ENCODE measurements around the gene BAZ1A. TPM values are rescaled to one million over a fixed set of nuclear protein-coding genes. Genes with fewer than 3 reads are reported as not detected.

BAZ1A gene, protein sequence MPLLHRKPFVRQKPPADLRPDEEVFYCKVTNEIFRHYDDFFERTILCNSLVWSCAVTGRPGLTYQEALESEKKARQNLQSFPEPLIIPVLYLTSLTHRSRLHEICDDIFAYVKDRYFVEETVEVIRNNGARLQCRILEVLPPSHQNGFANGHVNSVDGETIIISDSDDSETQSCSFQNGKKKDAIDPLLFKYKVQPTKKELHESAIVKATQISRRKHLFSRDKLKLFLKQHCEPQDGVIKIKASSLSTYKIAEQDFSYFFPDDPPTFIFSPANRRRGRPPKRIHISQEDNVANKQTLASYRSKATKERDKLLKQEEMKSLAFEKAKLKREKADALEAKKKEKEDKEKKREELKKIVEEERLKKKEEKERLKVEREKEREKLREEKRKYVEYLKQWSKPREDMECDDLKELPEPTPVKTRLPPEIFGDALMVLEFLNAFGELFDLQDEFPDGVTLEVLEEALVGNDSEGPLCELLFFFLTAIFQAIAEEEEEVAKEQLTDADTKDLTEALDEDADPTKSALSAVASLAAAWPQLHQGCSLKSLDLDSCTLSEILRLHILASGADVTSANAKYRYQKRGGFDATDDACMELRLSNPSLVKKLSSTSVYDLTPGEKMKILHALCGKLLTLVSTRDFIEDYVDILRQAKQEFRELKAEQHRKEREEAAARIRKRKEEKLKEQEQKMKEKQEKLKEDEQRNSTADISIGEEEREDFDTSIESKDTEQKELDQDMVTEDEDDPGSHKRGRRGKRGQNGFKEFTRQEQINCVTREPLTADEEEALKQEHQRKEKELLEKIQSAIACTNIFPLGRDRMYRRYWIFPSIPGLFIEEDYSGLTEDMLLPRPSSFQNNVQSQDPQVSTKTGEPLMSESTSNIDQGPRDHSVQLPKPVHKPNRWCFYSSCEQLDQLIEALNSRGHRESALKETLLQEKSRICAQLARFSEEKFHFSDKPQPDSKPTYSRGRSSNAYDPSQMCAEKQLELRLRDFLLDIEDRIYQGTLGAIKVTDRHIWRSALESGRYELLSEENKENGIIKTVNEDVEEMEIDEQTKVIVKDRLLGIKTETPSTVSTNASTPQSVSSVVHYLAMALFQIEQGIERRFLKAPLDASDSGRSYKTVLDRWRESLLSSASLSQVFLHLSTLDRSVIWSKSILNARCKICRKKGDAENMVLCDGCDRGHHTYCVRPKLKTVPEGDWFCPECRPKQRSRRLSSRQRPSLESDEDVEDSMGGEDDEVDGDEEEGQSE (N-terminal part only)
- total RNA-seq = 34.0 and 71.3 TPM in 2 replicates

DNA sequence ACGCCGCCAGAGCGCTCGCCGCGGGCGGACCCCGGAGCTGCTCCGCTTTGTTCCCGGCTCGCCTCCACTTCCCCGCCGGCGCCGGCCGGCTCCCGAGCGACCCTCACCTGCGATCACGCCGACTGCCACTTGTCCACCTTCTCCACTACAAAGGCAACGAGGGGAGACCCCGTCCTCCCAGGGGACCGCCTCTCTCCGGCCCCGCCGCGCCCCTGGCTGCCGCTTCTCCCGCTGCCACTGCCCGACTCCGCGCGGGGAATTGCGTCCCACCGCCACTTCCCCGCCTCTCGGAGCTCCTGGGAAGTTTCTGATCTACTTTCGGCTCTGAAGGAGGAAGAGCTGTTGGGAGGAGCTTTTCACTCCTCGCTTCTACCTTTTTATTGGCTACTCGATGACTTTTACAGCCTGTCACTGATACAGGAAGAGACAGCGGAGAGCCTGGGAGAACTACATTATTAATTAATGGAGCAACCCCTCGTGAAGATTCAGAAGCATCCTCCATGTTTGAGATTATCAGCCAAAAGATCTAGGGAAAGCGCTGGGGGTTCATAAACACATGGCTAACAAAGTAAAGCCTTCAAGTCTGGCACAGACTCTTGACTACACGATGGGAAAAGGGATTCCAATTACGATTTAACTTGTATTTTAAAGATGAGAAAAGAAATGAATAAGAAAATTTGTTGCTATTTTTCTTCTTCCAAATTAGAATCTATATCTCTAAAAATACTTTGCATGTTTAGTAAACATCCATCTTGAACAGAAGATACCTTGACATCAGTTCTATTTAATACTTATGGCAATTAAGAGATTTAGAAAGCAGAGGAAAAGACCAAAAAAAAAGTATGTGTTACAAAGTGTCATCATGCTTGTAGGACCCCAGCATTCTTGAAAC lies at the start of gene BAZ1A:
Gene BAZ1A (minus strand): TSS at position 330 of the 892 bp plus-strand sequence. CDS start 756 bp downstream, outside the sequence.

DNA sequence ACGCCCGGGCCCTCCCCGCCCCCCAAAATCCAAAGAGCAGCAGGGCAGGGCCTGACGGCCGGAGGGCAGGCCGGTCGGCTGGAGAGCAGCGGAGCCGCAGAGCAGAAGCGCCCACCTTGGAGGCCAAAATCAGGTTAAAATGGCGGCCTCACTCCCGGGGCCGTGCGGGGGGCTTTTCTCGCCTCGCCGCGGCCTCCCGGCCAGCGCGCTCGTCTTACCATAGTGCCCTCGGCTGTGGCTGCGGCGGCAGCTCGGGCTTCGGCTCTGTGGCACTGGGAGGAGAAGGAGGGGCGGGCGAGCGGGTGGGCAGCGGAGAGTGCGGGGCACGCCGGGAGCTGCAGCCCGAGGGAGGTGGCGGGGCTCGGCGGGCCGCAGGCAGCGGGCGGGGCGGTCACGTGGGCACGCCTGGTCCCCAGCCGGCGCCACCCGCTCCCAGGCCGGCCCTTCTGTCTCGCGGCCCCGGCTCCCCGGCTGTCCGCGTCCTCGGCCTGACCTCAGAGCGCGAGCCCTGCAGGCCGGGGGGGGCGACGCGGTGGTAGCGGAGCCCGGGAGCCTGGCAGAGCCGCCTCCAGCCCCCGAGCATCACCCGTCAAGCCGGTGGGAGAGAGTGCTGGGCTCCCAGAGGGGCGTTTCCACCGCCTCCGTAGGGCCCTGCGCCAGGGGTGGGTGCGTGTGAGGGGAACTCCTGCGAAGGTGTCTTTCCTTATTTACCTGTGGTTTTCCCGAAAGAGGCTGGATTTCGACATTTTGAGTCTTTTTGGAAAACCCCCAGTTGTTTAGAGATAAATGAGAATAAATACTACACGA lies 160.6 kb downstream of the BAZ1A start, which contains the start of gene CFL2:
Gene CFL2 (minus strand): TSS at position 274 of the 807 bp plus-strand sequence. CDS start 53 bp downstream, at position 221.

Other genes starting within 250 kb of the BAZ1A start
- 65.4 and 85.8 TPM in 2 replicates for gene SNX6, start 245.2 kb downstream of the BAZ1A start, total RNA-seq
- 28.0 and 97.9 TPM in 2 replicates for gene CFL2, start 160.8 kb downstream of the BAZ1A start, total RNA-seq
- 49.5 and 88.8 TPM in 2 replicates for gene SRP54, start 107.6 kb upstream of the BAZ1A start, total RNA-seq
- 33.4 and 41.2 TPM in 2 replicates for gene FAM177A1, start 170.9 kb upstream of the BAZ1A start, total RNA-seq
- 32.4 and 35.0 TPM in 2 replicates for gene PPP2R3C, start 246.6 kb upstream of the BAZ1A start, total RNA-seq
- gene PRORP, start 247.2 kb upstream of the BAZ1A start, total RNA-seq = 22.8 and 39.5 TPM in 2 replicates

All from bladder microvascular endothelial cell (primary cell).